GM23338 (cell line): ENCODE results near the gene ACAD11. TPM values are rescaled to one million over a fixed set of nuclear protein-coding genes. Genes with fewer than 3 reads are reported as not detected.

Source experiments
- ATAC-seq: fragments of 200-7000 bp; cut with Tn5 transposase; 3 replicates; pipeline ENCODE4 v1.9.1; 2020
- DNase-seq: peaks from one replicate; pipeline ENCODE4 v3.0.0-alpha.2; 2015; ENCODE audit warnings: low spot score
- H2AFZ ChIP-seq: fragments of 200-600 bp; sonication (generic); 2 replicates; pipeline ENCODE4 v1.8.0; 2016; ENCODE audit warnings: antibody characterized with exemption, mild to moderate bottlenecking, moderate library complexity
- H3F3A ChIP-seq: fragments of 200-600 bp; sonication (generic); replicated peaks from 2 replicates; pipeline ENCODE4 v1.8.0; 2017; ENCODE audit warnings: antibody characterized with exemption, mixed run types, low read depth
- H3K27ac ChIP-seq: fragments of 200-600 bp; sonication (generic); 2 replicates; pipeline ENCODE4 v1.6.1; 2016; ENCODE audit warnings: low read depth
- H3K27me3 ChIP-seq: fragments of 200-600 bp; sonication (generic); 2 replicates; pipeline ENCODE4 v1.8.0; 2016; ENCODE audit warnings: mild to moderate bottlenecking, mixed run types, moderate library complexity; ENCODE audit not compliant: insufficient read depth
- H3K36me3 ChIP-seq: fragments of 200-600 bp; sonication (generic); 2 replicates; pipeline ENCODE4 v1.8.0; 2016; ENCODE audit warnings: mild to moderate bottlenecking; ENCODE audit not compliant: insufficient read depth
- H3K4me1 ChIP-seq: fragments of 200-600 bp; sonication (generic); 2 replicates; pipeline ENCODE4 v1.8.0; 2016; ENCODE audit warnings: mild to moderate bottlenecking, moderate library complexity; ENCODE audit not compliant: insufficient read depth
- H3K4me2 ChIP-seq: fragments of 200-600 bp; sonication (generic); 2 replicates; pipeline ENCODE4 v1.7.1; 2017; ENCODE audit warnings: mixed run types
- H3K4me3 ChIP-seq: fragments of 200-600 bp; sonication (generic); 2 replicates; pipeline ENCODE4 v1.6.1; 2016; ENCODE audit warnings: mixed run types
- H3K79me2 ChIP-seq: fragments of 200-600 bp; sonication (generic); replicated peaks from 2 replicates; pipeline ENCODE4 v1.8.0; 2017; ENCODE audit warnings: mild to moderate bottlenecking; ENCODE audit not compliant: insufficient read depth
- H3K9me2 ChIP-seq: fragments of 200-600 bp; sonication (generic); 2 replicates; pipeline ENCODE4 v1.8.0; 2017; ENCODE audit not compliant: insufficient read depth
- H4K20me1 ChIP-seq: fragments of 200-600 bp; sonication (generic); replicated peaks from 2 replicates; pipeline ENCODE4 v1.8.0; 2017; ENCODE audit warnings: mild to moderate bottlenecking; ENCODE audit not compliant: insufficient read depth
- H3K27ac Mint-ChIP-seq: 2 replicates; pipeline ENCODE4 v1.8.0; 2020; ENCODE audit warnings: inconsistent platforms, mild to moderate bottlenecking, moderate library complexity, mixed read lengths
- H3K27me3 Mint-ChIP-seq: 3 replicates; pipeline ENCODE4 v1.8.0; 2022; ENCODE audit warnings: low read depth, mild to moderate bottlenecking, moderate library complexity, mixed read lengths, inconsistent platforms; ENCODE audit not compliant: insufficient read depth, poor library complexity
- H3K36me3 Mint-ChIP-seq: 3 replicates; pipeline ENCODE4 v1.8.0; 2021; ENCODE audit warnings: low read depth, mild to moderate bottlenecking, inconsistent platforms, moderate library complexity, mixed read lengths
- H3K4me1 Mint-ChIP-seq: 3 replicates; pipeline ENCODE4 v1.8.0; 2020; ENCODE audit warnings: mild to moderate bottlenecking, inconsistent platforms, mixed read lengths
- H3K4me3 Mint-ChIP-seq: 3 replicates; pipeline ENCODE4 v1.8.0; 2021; ENCODE audit warnings: moderate library complexity, mild to moderate bottlenecking, inconsistent platforms, mixed read lengths
- H3K9me3 Mint-ChIP-seq: 3 replicates; pipeline ENCODE4 v1.8.0; 2020; ENCODE audit warnings: moderate library complexity, mild to moderate bottlenecking, inconsistent platforms, mixed read lengths
- CREB1 ChIP-seq: fragments of 250-450 bp; sonication (Bioruptor Pico); IDR thresholded peaks from 2 replicates; pipeline ENCODE4 v1.5.0; 2020; ENCODE audit warnings: low read depth, mild to moderate bottlenecking, moderate library complexity
- EZH2 ChIP-seq: fragments of 200-600 bp; sonication (generic); IDR thresholded peaks from one replicate; pipeline ENCODE4 v1.8.0; 2017; ENCODE audit warnings: antibody characterized with exemption, mild to moderate bottlenecking, low read depth; ENCODE audit not compliant: unreplicated experiment
- EZH2phosphoT487 ChIP-seq: fragments of 200-600 bp; sonication (generic); IDR thresholded peaks from one replicate; pipeline ENCODE4 v1.8.1; 2018; ENCODE audit warnings: antibody characterized with exemption; ENCODE audit not compliant: unreplicated experiment
- JUNB ChIP-seq: IDR thresholded peaks from one replicate; pipeline ENCODE4 v1.6.1; 2016; ENCODE audit warnings: antibody characterized with exemption; ENCODE audit not compliant: unreplicated experiment
- NANOG ChIP-seq: IDR thresholded peaks from 2 replicates; pipeline ENCODE4 v1.6.1; 2016; ENCODE audit warnings: antibody characterized with exemption, borderline replicate concordance
- POLR2AphosphoS5 ChIP-seq: IDR thresholded peaks from 2 replicates; pipeline ENCODE4 v1.6.1; 2016; ENCODE audit warnings: antibody characterized with exemption, low read depth
- STAT1 ChIP-seq: IDR thresholded peaks from one replicate; pipeline ENCODE4 v1.6.1; 2016; ENCODE audit warnings: antibody characterized with exemption; ENCODE audit not compliant: unreplicated experiment
- ZNF114 ChIP-seq: fragments of 250-450 bp; sonication (Bioruptor Pico); IDR thresholded peaks from 2 replicates; pipeline ENCODE4 v1.5.0; 2020; ENCODE audit warnings: mild to moderate bottlenecking, moderate library complexity
- ZNF331 ChIP-seq: fragments of 250-450 bp; sonication (Bioruptor Pico); IDR thresholded peaks from 2 replicates; pipeline ENCODE4 v1.5.0; 2020; ENCODE audit warnings: low read depth, mild to moderate bottlenecking, moderate library complexity
- polyA plus RNA-seq: library from polyadenylated mRNA; unstranded; fragments of >200 nt; fragmentation: Nextera tagmentation; extraction: Ambion mirVana; gene quantifications from 2 replicates; pipeline ENCODE4 v1.2.1, GENCODE V29; 2016
- total RNA-seq: library from RNA; depleted of rRNA; stranded (reverse); fragments of >200 nt; shearing (Covaris generic); gene quantifications from 2 replicates; pipeline ENCODE4 v1.2.3, GENCODE V29; 2014
- TF ChIP-seq, protein P1 (sequence below): fragments of 250-450 bp; sonication (Bioruptor Pico); IDR thresholded peaks from 2 replicates; pipeline ENCODE4 v1.5.0; 2020; ENCODE audit warnings: mild to moderate bottlenecking, moderate library complexity
- TF ChIP-seq, protein P2 (sequence below): IDR thresholded peaks from one replicate; pipeline ENCODE4 v1.6.1; 2018; ENCODE audit warnings: antibody characterized with exemption; ENCODE audit not compliant: unreplicated experiment
- TF ChIP-seq, protein P3 (sequence below): IDR thresholded peaks from 2 replicates; pipeline ENCODE4 v1.6.1; 2016; ENCODE audit warnings: antibody characterized with exemption
- TF ChIP-seq, protein P4 (sequence below), 2 experiments: fragments of 200-600 bp in 1 of 2; sonication (generic) in 1 of 2; conservative IDR thresholded peaks; 2 replicates each; pipeline versions ENCODE4 v1.5.1 to v1.6.1; 2016 to 2017; ENCODE audit warnings: antibody characterized with exemption in 2 of 2, low read depth in 2 of 2, mild to moderate bottlenecking in 2 of 2, moderate library complexity in 1 of 2

The ACAD11 gene
- total and polyA plus RNA-seq, 2 experiments from 2014 or later, result 11.4 to 17.1 TPM

DNA sequence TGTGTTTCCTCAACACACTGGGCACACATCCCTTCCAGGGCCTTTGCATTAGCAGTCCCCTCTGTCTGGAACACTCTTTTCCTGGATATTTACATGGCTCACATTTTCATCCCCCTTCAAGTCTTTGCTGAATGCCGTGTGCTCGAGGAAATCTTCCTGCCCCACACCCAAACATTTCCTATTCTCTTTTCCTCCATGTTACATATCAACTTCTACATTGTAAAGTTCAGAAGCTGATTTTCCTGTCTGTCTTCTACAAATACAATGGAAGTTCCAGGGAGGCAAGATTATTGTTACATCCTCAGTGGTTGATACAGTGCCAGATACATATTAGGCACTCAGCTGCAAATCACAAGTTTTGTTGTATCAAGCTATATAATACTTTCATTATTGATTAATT is 4.1 kb downstream of the ACAD11 start:
- H3K4me3 ChIP-seq, result no peak overlapping the region
- no peak for DNase-seq
- no peak overlapping the region for H3K4me3 Mint-ChIP-seq
- no peaks in the 10 kb centered on the region for H3K9me3 Mint-ChIP-seq
- H3K27ac ChIP-seq, result no peak overlapping the region
- H3K9me2 ChIP-seq, result no peaks in the 10 kb centered on the region
- peaks cover 3% of the 10 kb centered on the region; the same call in 1 of the 2 replicates for H3K79me2 ChIP-seq
- TF ChIP-seq, protein P1, sequence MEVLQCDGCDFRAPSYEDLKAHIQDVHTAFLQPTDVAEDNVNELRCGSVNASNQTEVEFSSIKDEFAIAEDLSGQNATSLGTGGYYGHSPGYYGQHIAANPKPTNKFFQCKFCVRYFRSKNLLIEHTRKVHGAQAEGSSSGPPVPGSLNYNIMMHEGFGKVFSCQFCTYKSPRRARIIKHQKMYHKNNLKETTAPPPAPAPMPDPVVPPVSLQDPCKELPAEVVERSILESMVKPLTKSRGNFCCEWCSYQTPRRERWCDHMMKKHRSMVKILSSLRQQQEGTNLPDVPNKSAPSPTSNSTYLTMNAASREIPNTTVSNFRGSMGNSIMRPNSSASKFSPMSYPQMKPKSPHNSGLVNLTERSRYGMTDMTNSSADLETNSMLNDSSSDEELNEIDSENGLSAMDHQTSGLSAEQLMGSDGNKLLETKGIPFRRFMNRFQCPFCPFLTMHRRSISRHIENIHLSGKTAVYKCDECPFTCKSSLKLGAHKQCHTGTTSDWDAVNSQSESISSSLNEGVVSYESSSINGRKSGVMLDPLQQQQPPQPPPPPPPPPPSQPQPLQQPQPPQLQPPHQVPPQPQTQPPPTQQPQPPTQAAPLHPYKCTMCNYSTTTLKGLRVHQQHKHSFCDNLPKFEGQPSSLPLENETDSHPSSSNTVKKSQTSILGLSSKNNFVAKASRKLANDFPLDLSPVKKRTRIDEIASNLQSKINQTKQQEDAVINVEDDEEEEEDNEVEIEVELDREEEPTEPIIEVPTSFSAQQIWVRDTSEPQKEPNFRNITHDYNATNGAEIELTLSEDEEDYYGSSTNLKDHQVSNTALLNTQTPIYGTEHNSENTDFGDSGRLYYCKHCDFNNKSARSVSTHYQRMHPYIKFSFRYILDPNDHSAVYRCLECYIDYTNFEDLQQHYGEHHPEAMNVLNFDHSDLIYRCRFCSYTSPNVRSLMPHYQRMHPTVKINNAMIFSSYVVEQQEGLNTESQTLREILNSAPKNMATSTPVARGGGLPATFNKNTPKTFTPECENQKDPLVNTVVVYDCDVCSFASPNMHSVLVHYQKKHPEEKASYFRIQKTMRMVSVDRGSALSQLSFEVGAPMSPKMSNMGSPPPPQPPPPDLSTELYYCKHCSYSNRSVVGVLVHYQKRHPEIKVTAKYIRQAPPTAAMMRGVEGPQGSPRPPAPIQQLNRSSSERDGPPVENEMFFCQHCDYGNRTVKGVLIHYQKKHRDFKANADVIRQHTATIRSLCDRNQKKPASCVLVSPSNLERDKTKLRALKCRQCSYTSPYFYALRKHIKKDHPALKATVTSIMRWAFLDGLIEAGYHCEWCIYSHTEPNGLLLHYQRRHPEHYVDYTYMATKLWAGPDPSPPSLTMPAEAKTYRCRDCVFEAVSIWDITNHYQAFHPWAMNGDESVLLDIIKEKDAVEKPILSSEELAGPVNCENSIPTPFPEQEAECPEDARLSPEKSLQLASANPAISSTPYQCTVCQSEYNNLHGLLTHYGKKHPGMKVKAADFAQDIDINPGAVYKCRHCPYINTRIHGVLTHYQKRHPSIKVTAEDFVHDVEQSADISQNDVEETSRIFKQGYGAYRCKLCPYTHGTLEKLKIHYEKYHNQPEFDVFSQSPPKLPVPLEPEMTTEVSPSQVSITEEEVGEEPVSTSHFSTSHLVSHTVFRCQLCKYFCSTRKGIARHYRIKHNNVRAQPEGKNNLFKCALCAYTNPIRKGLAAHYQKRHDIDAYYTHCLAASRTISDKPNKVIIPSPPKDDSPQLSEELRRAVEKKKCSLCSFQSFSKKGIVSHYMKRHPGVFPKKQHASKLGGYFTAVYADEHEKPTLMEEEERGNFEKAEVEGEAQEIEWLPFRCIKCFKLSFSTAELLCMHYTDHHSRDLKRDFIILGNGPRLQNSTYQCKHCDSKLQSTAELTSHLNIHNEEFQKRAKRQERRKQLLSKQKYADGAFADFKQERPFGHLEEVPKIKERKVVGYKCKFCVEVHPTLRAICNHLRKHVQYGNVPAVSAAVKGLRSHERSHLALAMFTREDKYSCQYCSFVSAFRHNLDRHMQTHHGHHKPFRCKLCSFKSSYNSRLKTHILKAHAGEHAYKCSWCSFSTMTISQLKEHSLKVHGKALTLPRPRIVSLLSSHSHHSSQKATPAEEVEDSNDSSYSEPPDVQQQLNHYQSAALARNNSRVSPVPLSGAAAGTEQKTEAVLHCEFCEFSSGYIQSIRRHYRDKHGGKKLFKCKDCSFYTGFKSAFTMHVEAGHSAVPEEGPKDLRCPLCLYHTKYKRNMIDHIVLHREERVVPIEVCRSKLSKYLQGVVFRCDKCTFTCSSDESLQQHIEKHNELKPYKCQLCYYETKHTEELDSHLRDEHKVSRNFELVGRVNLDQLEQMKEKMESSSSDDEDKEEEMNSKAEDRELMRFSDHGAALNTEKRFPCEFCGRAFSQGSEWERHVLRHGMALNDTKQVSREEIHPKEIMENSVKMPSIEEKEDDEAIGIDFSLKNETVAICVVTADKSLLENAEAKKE, result no peak
- TF ChIP-seq JUNB (no peak), EZH2phosphoT487 (no peak), STAT1 (no peak), EZH2 (no peak), NANOG (no peak), CREB1 (no peak), ZNF331 (CRISPR knock-in tag) (no peak), POLR2AphosphoS5 (no peak), ZNF114 (no peak)
- TF ChIP-seq, protein P2, sequence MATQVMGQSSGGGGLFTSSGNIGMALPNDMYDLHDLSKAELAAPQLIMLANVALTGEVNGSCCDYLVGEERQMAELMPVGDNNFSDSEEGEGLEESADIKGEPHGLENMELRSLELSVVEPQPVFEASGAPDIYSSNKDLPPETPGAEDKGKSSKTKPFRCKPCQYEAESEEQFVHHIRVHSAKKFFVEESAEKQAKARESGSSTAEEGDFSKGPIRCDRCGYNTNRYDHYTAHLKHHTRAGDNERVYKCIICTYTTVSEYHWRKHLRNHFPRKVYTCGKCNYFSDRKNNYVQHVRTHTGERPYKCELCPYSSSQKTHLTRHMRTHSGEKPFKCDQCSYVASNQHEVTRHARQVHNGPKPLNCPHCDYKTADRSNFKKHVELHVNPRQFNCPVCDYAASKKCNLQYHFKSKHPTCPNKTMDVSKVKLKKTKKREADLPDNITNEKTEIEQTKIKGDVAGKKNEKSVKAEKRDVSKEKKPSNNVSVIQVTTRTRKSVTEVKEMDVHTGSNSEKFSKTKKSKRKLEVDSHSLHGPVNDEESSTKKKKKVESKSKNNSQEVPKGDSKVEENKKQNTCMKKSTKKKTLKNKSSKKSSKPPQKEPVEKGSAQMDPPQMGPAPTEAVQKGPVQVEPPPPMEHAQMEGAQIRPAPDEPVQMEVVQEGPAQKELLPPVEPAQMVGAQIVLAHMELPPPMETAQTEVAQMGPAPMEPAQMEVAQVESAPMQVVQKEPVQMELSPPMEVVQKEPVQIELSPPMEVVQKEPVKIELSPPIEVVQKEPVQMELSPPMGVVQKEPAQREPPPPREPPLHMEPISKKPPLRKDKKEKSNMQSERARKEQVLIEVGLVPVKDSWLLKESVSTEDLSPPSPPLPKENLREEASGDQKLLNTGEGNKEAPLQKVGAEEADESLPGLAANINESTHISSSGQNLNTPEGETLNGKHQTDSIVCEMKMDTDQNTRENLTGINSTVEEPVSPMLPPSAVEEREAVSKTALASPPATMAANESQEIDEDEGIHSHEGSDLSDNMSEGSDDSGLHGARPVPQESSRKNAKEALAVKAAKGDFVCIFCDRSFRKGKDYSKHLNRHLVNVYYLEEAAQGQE, result no peak
- TF ChIP-seq, protein P3, sequence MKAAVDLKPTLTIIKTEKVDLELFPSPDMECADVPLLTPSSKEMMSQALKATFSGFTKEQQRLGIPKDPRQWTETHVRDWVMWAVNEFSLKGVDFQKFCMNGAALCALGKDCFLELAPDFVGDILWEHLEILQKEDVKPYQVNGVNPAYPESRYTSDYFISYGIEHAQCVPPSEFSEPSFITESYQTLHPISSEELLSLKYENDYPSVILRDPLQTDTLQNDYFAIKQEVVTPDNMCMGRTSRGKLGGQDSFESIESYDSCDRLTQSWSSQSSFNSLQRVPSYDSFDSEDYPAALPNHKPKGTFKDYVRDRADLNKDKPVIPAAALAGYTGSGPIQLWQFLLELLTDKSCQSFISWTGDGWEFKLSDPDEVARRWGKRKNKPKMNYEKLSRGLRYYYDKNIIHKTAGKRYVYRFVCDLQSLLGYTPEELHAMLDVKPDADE, result no peak
- TF ChIP-seq, protein P4, sequence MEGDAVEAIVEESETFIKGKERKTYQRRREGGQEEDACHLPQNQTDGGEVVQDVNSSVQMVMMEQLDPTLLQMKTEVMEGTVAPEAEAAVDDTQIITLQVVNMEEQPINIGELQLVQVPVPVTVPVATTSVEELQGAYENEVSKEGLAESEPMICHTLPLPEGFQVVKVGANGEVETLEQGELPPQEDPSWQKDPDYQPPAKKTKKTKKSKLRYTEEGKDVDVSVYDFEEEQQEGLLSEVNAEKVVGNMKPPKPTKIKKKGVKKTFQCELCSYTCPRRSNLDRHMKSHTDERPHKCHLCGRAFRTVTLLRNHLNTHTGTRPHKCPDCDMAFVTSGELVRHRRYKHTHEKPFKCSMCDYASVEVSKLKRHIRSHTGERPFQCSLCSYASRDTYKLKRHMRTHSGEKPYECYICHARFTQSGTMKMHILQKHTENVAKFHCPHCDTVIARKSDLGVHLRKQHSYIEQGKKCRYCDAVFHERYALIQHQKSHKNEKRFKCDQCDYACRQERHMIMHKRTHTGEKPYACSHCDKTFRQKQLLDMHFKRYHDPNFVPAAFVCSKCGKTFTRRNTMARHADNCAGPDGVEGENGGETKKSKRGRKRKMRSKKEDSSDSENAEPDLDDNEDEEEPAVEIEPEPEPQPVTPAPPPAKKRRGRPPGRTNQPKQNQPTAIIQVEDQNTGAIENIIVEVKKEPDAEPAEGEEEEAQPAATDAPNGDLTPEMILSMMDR (conservative IDR thresholded peaks at IDR 0.05; ENCODE audit: low read depth in 2 of 2), result no peak
- no peak overlapping the region for H3K27ac Mint-ChIP-seq
- H4K20me1 ChIP-seq, result no peaks in the 10 kb centered on the region
- no peaks in the 10 kb centered on the region for H3K27me3 Mint-ChIP-seq
- no peaks in the 10 kb centered on the region for H3K36me3 ChIP-seq
- no peaks in the 10 kb centered on the region for H3K27me3 ChIP-seq
- no peaks in the 10 kb centered on the region for H3K36me3 Mint-ChIP-seq
- no peaks in the 10 kb centered on the region for H3F3A ChIP-seq
- no peaks in the 10 kb centered on the region; the same call in 1 of the 2 replicates for H3K4me1 ChIP-seq
- ATAC-seq, result no peak
- no peak overlapping the region for H2AFZ ChIP-seq
- peaks cover 5% of the 10 kb centered on the region; the same call in 1 of the 3 replicates for H3K4me1 Mint-ChIP-seq
- no peak overlapping the region for H3K4me2 ChIP-seq
